Measurements from ENCODE around the gene PRND. TPM values are rescaled to one million over a fixed set of nuclear protein-coding genes. Genes with fewer than 3 reads are reported as not detected.

Gene PRND
- total and polyA plus RNA-seq, 2 of the 13 experiments (the other 11 are each of a cell fraction or from before 2014, with no cell fraction given) = not detected

DNA sequence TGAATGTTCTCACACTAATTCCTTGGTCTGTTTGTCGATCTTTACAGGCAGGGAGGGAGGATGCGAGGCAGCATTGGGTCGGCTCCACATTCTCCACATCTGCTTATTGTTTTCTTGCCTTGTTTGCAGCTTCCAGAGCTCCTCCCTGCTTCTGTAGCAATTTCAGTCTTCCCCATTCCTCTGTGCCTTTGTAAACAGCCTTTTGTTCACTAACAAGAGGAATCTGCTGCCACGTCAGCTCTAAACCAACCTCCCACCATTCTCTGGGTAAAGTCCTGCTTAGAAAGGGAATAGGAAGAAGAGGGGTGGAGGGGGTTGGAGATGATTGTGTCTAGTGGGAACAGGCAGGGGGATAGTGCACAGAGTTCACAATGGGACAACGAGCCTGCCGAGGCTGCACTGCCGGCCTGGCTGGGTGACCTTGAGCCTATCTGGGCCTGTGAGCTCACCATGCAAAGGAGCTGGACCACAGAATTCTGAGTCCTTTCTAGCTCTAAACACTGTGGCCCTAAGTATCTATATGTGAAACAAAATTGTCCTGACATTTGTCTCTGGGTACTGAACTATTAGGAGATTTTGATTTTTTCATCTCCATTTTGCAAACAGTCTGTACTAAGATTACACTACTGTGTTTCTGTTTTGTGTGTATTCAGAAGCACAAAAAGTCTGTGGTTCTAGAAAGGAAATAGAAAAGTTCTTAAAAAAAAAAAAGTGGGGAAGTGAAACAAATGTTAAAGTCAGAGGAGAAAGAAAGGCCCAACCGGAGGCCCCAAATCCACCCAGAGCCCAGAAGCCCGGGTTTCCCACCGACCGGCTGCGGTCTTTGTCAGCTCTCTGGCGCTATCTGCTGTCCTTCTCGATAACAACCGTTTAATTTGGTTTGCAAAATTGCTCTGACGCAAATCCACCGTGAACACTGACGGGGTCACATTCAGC, 1.4 kb upstream of the PRND start (continued):
- TF ChIP-seq, protein P1, sequence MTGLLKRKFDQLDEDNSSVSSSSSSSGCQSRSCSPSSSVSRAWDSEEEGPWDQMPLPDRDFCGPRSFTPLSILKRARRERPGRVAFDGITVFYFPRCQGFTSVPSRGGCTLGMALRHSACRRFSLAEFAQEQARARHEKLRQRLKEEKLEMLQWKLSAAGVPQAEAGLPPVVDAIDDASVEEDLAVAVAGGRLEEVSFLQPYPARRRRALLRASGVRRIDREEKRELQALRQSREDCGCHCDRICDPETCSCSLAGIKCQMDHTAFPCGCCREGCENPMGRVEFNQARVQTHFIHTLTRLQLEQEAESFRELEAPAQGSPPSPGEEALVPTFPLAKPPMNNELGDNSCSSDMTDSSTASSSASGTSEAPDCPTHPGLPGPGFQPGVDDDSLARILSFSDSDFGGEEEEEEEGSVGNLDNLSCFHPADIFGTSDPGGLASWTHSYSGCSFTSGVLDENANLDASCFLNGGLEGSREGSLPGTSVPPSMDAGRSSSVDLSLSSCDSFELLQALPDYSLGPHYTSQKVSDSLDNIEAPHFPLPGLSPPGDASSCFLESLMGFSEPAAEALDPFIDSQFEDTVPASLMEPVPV (CRISPR knock-in tag; IDR thresholded peaks at IDR 0.05) = 0 out of 2 replicates have a peak, but pooled peaks have one; percentile 31
- TF ChIP-seq ZBTB7A (CRISPR knock-in tag; IDR thresholded peaks at IDR 0.05) (no peak), SYNCRIP (IDR thresholded peaks at IDR 0.05; ENCODE audit: insufficient read depth, low read depth, low read length) (no peak), ZNF607 (CRISPR knock-in tag; IDR thresholded peaks at IDR 0.05; ENCODE audit: borderline replicate concordance) (no peak), RBAK (CRISPR knock-in tag; IDR thresholded peaks at IDR 0.05) (no peak), RBFOX2 (IDR thresholded peaks at IDR 0.05; ENCODE audit: low read depth, low read length) (no peak), GTF2F1 (IDR thresholded peaks at IDR 0.05; ENCODE audit: low read length) (no peak), BHLHE40 (IDR thresholded peaks at IDR 0.05; ENCODE audit: low read length) (no peak), ZNF264 (CRISPR knock-in tag; IDR thresholded peaks at IDR 0.05) (peak; percentile 52; the same call in 1 of the 2 replicates), ZBTB21 (CRISPR knock-in tag; IDR thresholded peaks at IDR 0.05) (no peak), XRCC5 (optimal IDR thresholded peaks at IDR 0.05; ENCODE audit: low read length) (peak; percentile 73), SRSF1 (optimal IDR thresholded peaks at IDR 0.05; ENCODE audit: low read depth, low read length) (no peak), HNRNPH1 (optimal IDR thresholded peaks at IDR 0.05; ENCODE audit: low read depth, low read length) (no peak), ZNF737 (CRISPR knock-in tag; IDR thresholded peaks at IDR 0.05; ENCODE audit: borderline replicate concordance) (no peak), ETV5 (CRISPR knock-in tag; IDR thresholded peaks at IDR 0.05; ENCODE audit: borderline replicate concordance) (peak; percentile 45; the same call in 1 of the 2 replicates), ZSCAN31 (CRISPR knock-in tag; IDR thresholded peaks at IDR 0.05; ENCODE audit: low read depth) (no peak), ZZZ3 (CRISPR knock-in tag; IDR thresholded peaks at IDR 0.05; ENCODE audit: borderline replicate concordance) (no peak), ZMYM4 (CRISPR knock-in tag; IDR thresholded peaks at IDR 0.05) (peak; percentile 13; the same call in 1 of the 2 replicates)
- TF ChIP-seq, protein P2, sequence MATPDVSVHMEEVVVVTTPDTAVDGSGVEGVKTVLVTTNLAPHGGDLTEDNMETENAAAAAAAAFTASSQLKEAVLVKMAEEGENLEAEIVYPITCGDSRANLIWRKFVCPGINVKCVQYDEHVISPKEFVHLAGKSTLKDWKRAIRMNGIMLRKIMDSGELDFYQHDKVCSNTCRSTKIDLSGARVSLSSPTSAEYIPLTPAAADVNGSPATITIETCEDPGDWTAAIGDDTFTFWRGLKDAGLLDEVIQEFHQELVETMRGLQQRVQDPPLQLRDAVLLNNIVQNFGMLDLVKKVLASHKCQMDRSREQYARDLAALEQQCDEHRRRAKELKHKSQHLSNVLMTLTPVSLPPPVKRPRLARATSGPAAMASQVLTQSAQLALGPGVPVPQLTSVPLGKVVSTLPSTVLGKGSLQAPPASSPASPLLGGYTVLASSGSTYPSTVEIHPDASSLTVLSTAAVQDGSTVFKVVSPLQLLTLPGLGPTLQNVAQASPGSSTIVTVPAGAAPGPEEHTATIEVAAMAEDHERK (CRISPR knock-in tag; IDR thresholded peaks at IDR 0.05; ENCODE audit: low read depth) = no peak
- TF ChIP-seq, protein P3, sequence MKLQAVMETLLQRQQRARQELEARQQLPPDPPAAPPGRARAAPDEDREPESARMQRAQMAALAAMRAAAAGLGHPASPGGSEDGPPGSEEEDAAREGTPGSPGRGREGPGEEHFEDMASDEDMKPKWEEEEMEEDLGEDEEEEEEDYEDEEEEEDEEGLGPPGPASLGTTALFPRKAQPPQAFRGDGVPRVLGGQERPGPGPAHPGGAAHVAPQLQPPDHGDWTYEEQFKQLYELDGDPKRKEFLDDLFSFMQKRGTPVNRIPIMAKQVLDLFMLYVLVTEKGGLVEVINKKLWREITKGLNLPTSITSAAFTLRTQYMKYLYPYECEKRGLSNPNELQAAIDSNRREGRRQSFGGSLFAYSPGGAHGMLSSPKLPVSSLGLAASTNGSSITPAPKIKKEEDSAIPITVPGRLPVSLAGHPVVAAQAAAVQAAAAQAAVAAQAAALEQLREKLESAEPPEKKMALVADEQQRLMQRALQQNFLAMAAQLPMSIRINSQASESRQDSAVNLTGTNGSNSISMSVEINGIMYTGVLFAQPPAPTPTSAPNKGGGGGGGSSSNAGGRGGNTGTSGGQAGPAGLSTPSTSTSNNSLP (IDR thresholded peaks at IDR 0.05; ENCODE audit: low read depth, low read length) = peak; percentile 69; the same call in 1 of the 2 replicates
- TF ChIP-seq, protein P4, sequence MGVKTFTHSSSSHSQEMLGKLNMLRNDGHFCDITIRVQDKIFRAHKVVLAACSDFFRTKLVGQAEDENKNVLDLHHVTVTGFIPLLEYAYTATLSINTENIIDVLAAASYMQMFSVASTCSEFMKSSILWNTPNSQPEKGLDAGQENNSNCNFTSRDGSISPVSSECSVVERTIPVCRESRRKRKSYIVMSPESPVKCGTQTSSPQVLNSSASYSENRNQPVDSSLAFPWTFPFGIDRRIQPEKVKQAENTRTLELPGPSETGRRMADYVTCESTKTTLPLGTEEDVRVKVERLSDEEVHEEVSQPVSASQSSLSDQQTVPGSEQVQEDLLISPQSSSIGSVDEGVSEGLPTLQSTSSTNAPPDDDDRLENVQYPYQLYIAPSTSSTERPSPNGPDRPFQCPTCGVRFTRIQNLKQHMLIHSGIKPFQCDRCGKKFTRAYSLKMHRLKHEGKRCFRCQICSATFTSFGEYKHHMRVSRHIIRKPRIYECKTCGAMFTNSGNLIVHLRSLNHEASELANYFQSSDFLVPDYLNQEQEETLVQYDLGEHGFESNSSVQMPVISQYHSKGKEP (CRISPR knock-in tag; IDR thresholded peaks at IDR 0.05) = no peak
- TF ChIP-seq, protein P5, sequence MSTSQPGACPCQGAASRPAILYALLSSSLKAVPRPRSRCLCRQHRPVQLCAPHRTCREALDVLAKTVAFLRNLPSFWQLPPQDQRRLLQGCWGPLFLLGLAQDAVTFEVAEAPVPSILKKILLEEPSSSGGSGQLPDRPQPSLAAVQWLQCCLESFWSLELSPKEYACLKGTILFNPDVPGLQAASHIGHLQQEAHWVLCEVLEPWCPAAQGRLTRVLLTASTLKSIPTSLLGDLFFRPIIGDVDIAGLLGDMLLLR (CRISPR knock-in tag; IDR thresholded peaks at IDR 0.05) = no peak

Data from HepG2 (cell line).